ENCODE data around the gene POLD2. TPM values are rescaled to one million over a fixed set of nuclear protein-coding genes. Genes with fewer than 3 reads are reported as not detected.

POLD2 gene
- total RNA-seq, 1 donor from 2014 or later, result 232 TPM

GRCh38 chr7:44136731-44137130, 13.4 kb upstream of the POLD2 start:
- Histone ChIP-seq H3K9ac (no peak overlapping the region), H3K36me3 (no peaks in the 10 kb centered on the region), H2AFZ (replicated peaks) (no peak overlapping the region), H4K20me1 (ENCODE audit: low read depth) (no peaks in the 10 kb centered on the region), H3K27me3 (no peaks in the 10 kb centered on the region), H3K4me2 (no peak overlapping the region), H3K9me3 (ENCODE audit: low read depth) (no peaks in the 10 kb centered on the region), H3K79me2 (ENCODE audit: low read depth) (no peaks in the 10 kb centered on the region), H3K4me3 (no peak overlapping the region), H3K27ac (no peak overlapping the region), H3K4me1 (no peaks in the 10 kb centered on the region), H3F3A (ENCODE audit: low read depth) (no peaks in the 10 kb centered on the region)
- TF ChIP-seq CTCF (IDR thresholded peaks at IDR 0.05), result no peak
- no peak for TF ChIP-seq EZH2 (IDR thresholded peaks at IDR 0.05)
- TF ChIP-seq EZH2phosphoT487 (IDR thresholded peaks at IDR 0.05), result no peak
- Mint-ChIP-seq H3K9me3 (no peaks in the 10 kb centered on the region), H3K27ac (no peak overlapping the region), H3K36me3 (no peaks in the 10 kb centered on the region), H3K27me3 (ENCODE audit: insufficient read depth, low read depth) (peaks cover under 1% of the 10 kb centered on the region), H3K4me1 (peaks cover 5% of the 10 kb centered on the region), H3K4me3 (no peak overlapping the region)
- no peak for DNase-seq (ENCODE audit: low spot score)

GRCh38 chr7:44134943-44135628, 11.7 kb upstream of the POLD2 start:
- peaks cover 2% of the 10 kb centered on the region for H3K27me3 Mint-ChIP-seq (ENCODE audit: insufficient read depth, low read depth)
- H3K4me1 Mint-ChIP-seq, result peaks cover 8% of the 10 kb centered on the region
- TF ChIP-seq EZH2 (IDR thresholded peaks at IDR 0.05) (no peak), CTCF (IDR thresholded peaks at IDR 0.05) (no peak), EZH2phosphoT487 (IDR thresholded peaks at IDR 0.05) (no peak)

GRCh38 chr7:44133295-44133694, 9.9 kb upstream of the POLD2 start:
- Histone ChIP-seq H3K9me3 (ENCODE audit: low read depth) (no peaks in the 10 kb centered on the region), H3K27me3 (no peaks in the 10 kb centered on the region), H4K20me1 (ENCODE audit: low read depth) (no peaks in the 10 kb centered on the region), H3K4me3 (no peak overlapping the region), H3K4me2 (no peak overlapping the region), H3K9ac (no peak overlapping the region), H3K4me1 (no peaks in the 10 kb centered on the region), H3K79me2 (ENCODE audit: low read depth) (no peaks in the 10 kb centered on the region), H2AFZ (replicated peaks) (no peak overlapping the region), H3K27ac (no peak overlapping the region), H3F3A (ENCODE audit: low read depth) (no peaks in the 10 kb centered on the region), H3K36me3 (no peaks in the 10 kb centered on the region)
- no peak for DNase-seq (ENCODE audit: low spot score)
- Mint-ChIP-seq H3K27me3 (ENCODE audit: insufficient read depth, low read depth) (peaks cover 2% of the 10 kb centered on the region), H3K4me3 (no peak overlapping the region), H3K27ac (no peak overlapping the region), H3K36me3 (no peaks in the 10 kb centered on the region), H3K9me3 (no peaks in the 10 kb centered on the region), H3K4me1 (peaks cover 8% of the 10 kb centered on the region)
- TF ChIP-seq EZH2 (IDR thresholded peaks at IDR 0.05) (no peak), CTCF (IDR thresholded peaks at IDR 0.05) (no peak), EZH2phosphoT487 (IDR thresholded peaks at IDR 0.05) (no peak)

More at GRCh38 chr7:44134943-44135628, 11.7 kb upstream of the POLD2 start:
- Histone ChIP-seq H3K9me3 (ENCODE audit: low read depth) (no peaks in the 10 kb centered on the region), H3F3A (ENCODE audit: low read depth) (no peaks in the 10 kb centered on the region), H3K4me1 (no peaks in the 10 kb centered on the region), H3K27ac (no peak overlapping the region), H3K36me3 (no peaks in the 10 kb centered on the region), H2AFZ (replicated peaks) (no peak overlapping the region), H3K27me3 (no peaks in the 10 kb centered on the region), H3K4me3 (no peak overlapping the region), H3K4me2 (no peak overlapping the region), H3K9ac (no peak overlapping the region), H3K79me2 (ENCODE audit: low read depth) (no peaks in the 10 kb centered on the region), H4K20me1 (ENCODE audit: low read depth) (no peaks in the 10 kb centered on the region)
- H3K4me3 Mint-ChIP-seq, result no peak overlapping the region
- H3K9me3 Mint-ChIP-seq, result no peaks in the 10 kb centered on the region
- no peak for DNase-seq (ENCODE audit: low spot score)
- no peaks in the 10 kb centered on the region for H3K36me3 Mint-ChIP-seq
- H3K27ac Mint-ChIP-seq, result no peak overlapping the region

All from neural progenitor cell (in vitro differentiated cells).